GM13977 (cell line): ENCODE results near the gene ACSL1.

Experiments used
- DNase-seq: peaks from one replicate; pipeline ENCODE4 v3.0.0; 2012; ENCODE audit warnings: low spot score
- in situ Hi-C: fragments of 300-500 bp; cut with MboI; formaldehyde crosslinking; loops from one replicate; pipeline ENCODE4 v1.12.0; 2022; ENCODE audit warnings: low sequenced_read_pairs, low pct_unique_long_range_greater_than_20kb, mixed read lengths, inconsistent platforms; ENCODE audit not compliant: unreplicated experiment
- TF ChIP-seq, protein P1 (sequence below): IDR thresholded peaks from 2 replicates; pipeline ENCODE4 v1.5.1; 2012; ENCODE audit warnings: mild to moderate bottlenecking, control low read depth; ENCODE audit not compliant: insufficient read depth; ENCODE audit errors: extremely low read depth, missing control alignments

Gene ACSL1

DNA sequence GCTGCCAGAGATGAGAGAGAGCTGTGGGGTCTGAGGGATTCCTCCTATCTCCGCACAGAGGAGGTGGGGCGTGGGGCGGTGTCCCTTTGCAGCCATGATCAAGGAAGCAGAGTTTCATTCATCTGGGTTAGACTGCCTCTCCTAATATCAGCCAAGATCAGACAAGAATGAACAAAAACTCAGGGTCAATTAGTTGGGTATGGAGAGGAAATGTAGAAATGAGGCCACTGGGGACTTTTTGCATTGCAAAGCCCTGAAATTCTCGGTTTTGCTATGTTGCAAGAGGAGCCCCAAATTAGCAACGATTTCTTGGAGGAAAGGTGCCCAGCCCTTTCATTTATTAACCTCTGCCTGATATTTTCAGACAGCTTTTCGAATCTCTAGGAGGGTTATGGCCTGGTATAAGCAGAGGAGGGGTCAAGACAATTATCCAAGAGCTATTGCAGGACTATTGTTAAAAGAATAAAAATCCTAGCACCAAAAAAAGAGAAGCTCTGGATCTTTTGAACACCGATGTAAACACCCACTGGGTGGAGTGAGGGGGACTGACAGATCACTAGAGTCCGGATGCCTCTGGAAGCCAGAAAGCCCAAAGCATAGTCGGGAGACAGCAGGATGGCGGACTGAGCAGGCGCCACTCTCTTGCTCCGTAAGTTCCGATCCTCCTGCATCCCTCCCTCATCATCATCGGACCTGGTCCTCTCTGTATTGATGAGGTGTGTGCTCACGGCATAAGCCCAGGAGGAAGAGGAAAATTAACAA lies 34.4 kb upstream of the ACSL1 start:
- in situ Hi-C loops = no loop called here
- peak; percentile 48 for DNase-seq
- TF ChIP-seq, protein P1, sequence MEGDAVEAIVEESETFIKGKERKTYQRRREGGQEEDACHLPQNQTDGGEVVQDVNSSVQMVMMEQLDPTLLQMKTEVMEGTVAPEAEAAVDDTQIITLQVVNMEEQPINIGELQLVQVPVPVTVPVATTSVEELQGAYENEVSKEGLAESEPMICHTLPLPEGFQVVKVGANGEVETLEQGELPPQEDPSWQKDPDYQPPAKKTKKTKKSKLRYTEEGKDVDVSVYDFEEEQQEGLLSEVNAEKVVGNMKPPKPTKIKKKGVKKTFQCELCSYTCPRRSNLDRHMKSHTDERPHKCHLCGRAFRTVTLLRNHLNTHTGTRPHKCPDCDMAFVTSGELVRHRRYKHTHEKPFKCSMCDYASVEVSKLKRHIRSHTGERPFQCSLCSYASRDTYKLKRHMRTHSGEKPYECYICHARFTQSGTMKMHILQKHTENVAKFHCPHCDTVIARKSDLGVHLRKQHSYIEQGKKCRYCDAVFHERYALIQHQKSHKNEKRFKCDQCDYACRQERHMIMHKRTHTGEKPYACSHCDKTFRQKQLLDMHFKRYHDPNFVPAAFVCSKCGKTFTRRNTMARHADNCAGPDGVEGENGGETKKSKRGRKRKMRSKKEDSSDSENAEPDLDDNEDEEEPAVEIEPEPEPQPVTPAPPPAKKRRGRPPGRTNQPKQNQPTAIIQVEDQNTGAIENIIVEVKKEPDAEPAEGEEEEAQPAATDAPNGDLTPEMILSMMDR = no peak

DNA sequence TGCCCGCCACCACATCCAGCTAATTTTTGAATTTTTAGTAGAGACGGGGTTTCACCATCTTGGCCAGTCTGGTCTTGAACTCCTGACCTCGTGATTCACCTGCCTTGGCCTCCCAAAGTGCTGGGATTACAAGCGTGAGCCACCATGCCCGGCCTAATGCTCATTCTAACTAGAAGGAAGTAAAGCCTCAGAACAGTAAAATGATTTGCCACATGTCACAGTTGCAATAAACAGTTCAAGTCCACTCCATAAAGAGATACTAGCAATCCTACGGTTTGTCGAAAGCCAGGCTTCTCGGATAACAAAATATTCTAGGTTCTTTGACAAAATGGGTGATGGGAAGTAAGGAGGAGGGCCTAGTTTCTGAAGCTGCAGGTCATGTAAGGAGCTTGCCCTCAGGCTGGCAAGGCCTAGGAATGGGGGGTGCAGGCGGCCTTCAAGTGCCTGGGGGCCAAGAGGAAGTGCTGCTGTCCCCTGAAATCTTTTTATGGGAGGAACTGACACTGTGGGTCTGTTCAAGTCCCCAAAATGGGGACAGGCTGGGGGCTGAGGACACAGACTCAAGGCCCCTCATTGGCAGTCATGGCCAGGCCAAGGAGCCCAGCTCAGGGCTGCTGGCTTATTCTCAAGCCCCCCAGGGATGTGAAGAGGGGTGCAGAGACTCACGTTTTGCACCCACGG lies 31.8 kb upstream of the ACSL1 start:
- no peak for DNase-seq
- TF ChIP-seq, protein P1 = no peak
- in situ Hi-C loops = no loop called here

DNA sequence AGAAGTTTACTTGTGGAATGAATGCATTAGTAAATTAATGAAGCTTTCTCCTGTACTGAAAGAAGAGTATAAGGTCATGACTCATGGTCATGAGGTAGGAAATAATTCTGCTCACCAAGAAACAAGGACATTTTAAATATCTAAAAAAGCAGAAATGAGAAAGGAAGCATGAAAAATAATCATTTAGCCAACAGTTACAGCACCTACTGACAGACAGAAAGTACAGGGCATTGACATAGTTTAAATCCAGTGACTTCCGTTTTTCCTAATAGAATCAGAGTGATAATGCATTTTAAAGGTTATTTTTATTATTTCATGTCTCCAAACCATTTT lies 30.5 kb upstream of the ACSL1 start:
- peak; percentile 40 for DNase-seq
- in situ Hi-C loops = no loop called here
- TF ChIP-seq, protein P1 = no peak

DNA sequence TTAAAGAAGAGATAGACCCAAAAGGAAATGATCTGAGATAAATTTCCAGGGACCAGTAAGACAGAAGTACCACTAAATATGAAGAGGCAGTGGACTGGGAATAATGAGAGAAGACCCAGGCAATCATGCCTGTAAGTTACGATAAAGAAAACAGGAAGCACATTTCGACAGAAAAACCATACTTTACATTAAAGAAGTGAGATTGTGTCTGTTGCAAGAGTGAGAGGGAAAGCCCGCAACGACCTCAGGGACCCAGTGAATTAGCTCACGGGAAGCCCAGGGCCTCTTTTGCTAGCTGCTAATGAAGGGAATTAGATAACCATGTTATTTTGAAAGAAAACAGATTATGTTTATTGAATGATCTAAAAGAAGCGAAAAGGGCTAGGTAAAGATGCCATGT lies 28.9 kb upstream of the ACSL1 start:
- TF ChIP-seq, protein P1 = no peak
- peak; percentile 51 for DNase-seq
- in situ Hi-C loops = no loop called here

DNA sequence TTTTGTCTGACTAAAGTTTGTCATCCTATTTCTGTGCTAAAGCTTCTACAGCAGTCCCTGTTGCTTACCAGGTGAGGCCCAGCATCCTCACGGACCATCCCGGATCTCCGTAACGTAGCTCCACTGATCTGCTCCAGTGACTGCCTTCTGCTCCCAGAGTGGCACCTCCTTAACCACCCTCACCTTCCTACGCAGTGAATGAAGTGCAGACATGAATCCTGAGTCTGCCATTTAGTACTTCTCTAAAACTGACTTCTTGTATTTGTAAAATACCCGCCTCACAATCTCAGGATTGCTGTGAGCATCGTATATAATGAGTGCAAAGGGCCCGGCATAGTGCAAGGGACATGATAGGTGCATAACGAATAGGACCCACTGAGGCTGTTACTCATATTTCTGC lies 27.7 kb upstream of the ACSL1 start:
- TF ChIP-seq, protein P1 = no peak
- in situ Hi-C loops = no loop called here
- DNase-seq = no peak

DNA sequence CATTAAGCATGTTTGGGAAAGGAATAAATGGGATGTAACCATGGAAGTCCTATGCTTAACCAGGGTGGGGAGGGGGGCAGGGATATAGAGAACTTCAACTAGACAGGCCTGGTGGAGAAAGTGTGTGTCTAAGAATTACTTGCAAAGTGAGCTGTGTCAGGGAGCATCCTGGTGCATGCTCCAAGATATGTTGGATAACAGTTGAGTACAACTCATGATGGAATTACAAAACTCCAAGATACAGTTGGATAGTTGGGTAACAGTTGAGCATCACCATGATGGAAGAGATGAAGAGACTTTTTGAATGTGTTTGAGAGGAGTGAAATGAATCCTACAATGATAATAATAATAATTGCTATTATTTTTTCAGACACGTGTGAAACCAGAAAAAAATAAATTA lies 26.1 kb upstream of the ACSL1 start:
- TF ChIP-seq, protein P1 = no peak
- DNase-seq = no peak
- in situ Hi-C loops = no loop called here
